Progenitor cell of endocrine pancreas (in vitro differentiated cells): ENCODE measurements around the gene SLMAP. TPM values are rescaled to one million over a fixed set of nuclear protein-coding genes. Genes with fewer than 3 reads are reported as not detected.

ENCODE experiments used
- DNase-seq: peaks from one replicate; pipeline ENCODE4 v3.0.0; 2021; ENCODE audit warnings: low spot score; ENCODE audit not compliant: unreplicated experiment
- H3K27ac Mint-ChIP-seq: 2 replicates; pipeline ENCODE4 v1.8.0; 2021; ENCODE audit warnings: mild to moderate bottlenecking, moderate library complexity, mixed read lengths
- H3K27me3 Mint-ChIP-seq: 2 replicates; pipeline ENCODE4 v1.8.0; 2021; ENCODE audit warnings: mixed read lengths
- H3K36me3 Mint-ChIP-seq: 2 replicates; pipeline ENCODE4 v1.8.0; 2022; ENCODE audit warnings: mixed read lengths; ENCODE audit not compliant: insufficient read depth
- H3K4me1 Mint-ChIP-seq: 2 replicates; pipeline ENCODE4 v1.8.0; 2021; ENCODE audit warnings: low read depth, mixed read lengths
- H3K4me3 Mint-ChIP-seq: 2 replicates; pipeline ENCODE4 v1.8.0; 2021; ENCODE audit warnings: low read depth, mild to moderate bottlenecking, moderate library complexity, mixed read lengths
- H3K9me3 Mint-ChIP-seq: 2 replicates; pipeline ENCODE4 v1.8.0; 2021; ENCODE audit warnings: low read depth, mixed read lengths
- total RNA-seq: library from RNA; stranded (reverse); gene quantifications from 2 replicates; pipeline ENCODE4 v1.2.1, GENCODE V29; 2021
- TF ChIP-seq, protein P1 (sequence below): fragments of 200-600 bp; sonication (generic); IDR thresholded peaks from one replicate; pipeline ENCODE4 v1.5.0; 2021; ENCODE audit warnings: antibody characterized with exemption, mild to moderate bottlenecking; ENCODE audit not compliant: unreplicated experiment

The SLMAP gene
- total RNA-seq, 1 donor from 2014 or later: 65.8 TPM

DNA sequence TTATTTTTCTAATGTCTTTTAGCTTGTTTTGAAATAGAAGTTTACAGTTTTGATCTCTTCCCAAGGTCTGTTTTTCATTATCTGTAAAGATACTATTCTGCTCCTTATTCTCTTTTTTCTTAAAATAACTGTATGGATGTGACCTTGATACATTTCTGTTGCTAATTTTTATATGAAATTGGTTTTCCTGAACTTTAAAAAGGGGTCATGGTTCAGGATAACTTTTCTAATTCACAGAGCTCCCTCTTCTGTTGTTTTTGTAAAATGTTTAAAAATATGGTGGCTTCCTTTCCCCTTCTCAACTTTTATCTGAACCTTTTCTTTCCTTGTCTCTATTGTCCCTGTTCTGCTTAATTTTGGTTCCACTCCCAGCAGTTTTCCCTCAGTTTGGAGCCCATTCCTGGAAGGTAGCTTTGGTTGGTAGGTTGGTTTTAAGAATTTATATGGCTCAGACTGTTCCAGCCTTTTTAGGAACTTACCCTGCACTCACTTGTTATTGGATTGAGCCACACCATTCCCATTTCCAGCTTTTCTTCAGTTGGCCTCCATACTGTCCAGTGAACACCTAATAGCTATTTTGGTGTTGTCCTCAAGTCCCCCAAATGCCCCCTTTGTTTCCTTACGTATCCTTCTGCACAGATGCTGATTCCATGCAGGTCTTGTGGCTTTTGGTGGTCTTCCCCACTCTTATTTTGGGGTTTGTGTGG lies 70.3 kb downstream of the SLMAP start:
- Mint-ChIP-seq H3K27me3 (peaks cover 31% of the 10 kb centered on the region), H3K9me3 (no peaks in the 10 kb centered on the region), H3K27ac (peak overlapping the region; percentile 48), H3K36me3 (no peaks in the 10 kb centered on the region), H3K4me3 (no peak overlapping the region), H3K4me1 (peaks cover 26% of the 10 kb centered on the region)
- TF ChIP-seq, protein P1, sequence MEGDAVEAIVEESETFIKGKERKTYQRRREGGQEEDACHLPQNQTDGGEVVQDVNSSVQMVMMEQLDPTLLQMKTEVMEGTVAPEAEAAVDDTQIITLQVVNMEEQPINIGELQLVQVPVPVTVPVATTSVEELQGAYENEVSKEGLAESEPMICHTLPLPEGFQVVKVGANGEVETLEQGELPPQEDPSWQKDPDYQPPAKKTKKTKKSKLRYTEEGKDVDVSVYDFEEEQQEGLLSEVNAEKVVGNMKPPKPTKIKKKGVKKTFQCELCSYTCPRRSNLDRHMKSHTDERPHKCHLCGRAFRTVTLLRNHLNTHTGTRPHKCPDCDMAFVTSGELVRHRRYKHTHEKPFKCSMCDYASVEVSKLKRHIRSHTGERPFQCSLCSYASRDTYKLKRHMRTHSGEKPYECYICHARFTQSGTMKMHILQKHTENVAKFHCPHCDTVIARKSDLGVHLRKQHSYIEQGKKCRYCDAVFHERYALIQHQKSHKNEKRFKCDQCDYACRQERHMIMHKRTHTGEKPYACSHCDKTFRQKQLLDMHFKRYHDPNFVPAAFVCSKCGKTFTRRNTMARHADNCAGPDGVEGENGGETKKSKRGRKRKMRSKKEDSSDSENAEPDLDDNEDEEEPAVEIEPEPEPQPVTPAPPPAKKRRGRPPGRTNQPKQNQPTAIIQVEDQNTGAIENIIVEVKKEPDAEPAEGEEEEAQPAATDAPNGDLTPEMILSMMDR: no peak
- DNase-seq: no peak

DNA sequence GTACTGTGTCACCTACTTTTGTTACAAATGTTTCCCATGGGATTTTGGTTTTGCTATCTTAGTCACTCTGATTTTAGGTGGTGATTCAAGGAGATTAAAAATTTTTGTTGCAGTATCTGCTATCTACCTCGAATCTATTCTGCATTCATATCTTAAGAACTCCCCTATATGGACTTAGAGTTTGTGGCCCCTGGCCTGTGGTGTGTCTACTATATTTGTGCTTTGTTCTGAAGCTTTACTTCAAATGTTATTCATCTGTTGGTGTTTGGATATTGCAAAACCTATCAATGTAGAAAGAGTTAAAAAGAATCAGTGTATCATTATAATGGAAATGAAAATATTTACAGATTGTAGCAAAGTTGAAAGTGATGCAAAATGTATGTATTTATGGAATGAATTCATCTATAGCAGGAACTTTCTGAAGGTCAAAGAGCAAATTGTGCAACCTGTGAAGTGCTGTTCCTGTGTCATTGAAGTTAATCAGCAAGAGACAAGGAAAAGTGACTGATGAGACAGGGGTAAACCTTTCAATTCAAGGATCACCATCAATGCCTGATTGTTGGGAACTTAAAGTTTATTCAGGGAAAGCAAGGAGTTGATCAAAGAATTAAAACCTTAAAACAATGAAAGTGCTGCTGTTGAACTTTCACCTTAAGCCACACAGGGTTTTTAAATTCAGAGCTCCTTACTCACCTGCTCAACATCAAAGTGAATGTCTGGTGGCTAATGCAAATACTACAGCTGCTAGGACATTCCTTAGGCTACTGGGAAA lies 71.0 kb downstream of the SLMAP start:
- Mint-ChIP-seq H3K9me3 (no peaks in the 10 kb centered on the region), H3K36me3 (peaks cover 5% of the 10 kb centered on the region), H3K4me1 (peaks cover 23% of the 10 kb centered on the region), H3K27ac (peak overlapping the region; percentile 48), H3K27me3 (peaks cover 27% of the 10 kb centered on the region), H3K4me3 (no peak overlapping the region)
- TF ChIP-seq, protein P1: no peak
- DNase-seq: no peak

DNA sequence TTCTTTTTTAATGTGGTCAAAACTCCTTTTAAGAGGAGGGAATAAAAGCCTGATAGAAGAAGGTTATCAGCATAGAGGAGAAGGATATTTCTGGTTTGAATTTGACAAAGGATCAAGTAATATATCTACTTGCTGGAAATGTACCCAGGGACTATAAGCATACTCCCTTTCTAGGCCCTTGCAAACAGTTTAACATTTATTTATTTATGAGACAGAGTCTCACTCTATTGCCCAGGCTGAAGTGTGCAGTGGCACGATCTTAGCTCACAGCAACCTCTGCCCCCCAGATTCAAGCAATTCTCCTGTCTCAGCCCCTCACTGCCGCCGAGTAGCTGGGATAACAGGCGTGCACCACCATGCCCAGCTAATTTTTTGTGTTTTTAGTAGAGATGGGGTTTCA lies 71.6 kb downstream of the SLMAP start:
- Mint-ChIP-seq H3K36me3 (peaks cover 10% of the 10 kb centered on the region), H3K27ac (peak overlapping the region; percentile 69), H3K4me1 (peaks cover 23% of the 10 kb centered on the region), H3K27me3 (peaks cover 27% of the 10 kb centered on the region), H3K4me3 (no peak overlapping the region), H3K9me3 (no peaks in the 10 kb centered on the region)
- DNase-seq: no peak
- TF ChIP-seq, protein P1: no peak

DNA sequence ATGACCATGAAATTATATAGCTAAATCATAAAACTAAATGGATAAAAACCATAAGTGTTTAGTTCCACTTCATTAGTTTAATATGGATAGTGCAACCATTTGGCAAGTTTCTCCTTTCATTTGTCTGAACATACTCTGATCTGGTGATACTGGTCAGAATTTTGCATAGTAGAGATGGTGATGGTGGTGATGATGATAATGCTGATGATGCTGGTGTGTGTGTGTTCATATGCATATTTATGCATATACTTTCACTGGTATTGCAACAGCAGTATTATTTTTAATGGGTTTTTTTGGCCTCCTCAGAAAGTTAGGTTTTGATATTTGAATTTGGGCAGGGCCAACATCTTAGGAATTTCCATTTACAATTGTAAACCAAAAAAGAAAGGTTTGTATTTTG lies 76.4 kb downstream of the SLMAP start:
- DNase-seq: no peak
- Mint-ChIP-seq H3K36me3 (peaks cover 16% of the 10 kb centered on the region), H3K4me3 (no peak overlapping the region), H3K27ac (no peak overlapping the region), H3K4me1 (peaks cover 12% of the 10 kb centered on the region), H3K9me3 (no peaks in the 10 kb centered on the region), H3K27me3 (peaks cover 5% of the 10 kb centered on the region)
- TF ChIP-seq, protein P1: no peak

DNA sequence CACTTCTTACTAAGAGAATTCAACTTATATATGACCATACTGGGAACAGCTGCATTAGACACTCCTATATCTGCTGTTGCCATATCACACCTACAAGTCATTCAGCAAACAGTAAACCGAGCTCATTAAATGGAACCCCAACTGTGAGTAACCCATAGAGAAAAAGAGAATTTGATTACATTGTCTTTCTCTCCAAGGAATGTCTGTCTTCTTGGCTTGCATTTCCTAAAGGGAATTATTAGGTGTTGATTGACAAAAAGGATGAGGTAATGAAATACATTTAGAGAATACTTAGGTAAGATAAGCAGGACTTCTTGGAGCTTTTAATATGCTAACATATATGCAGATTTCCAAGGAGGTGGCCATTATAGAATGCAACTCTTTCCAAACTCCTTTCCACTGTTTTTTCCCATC lies 76.8 kb downstream of the SLMAP start:
- Mint-ChIP-seq H3K4me3 (no peak overlapping the region), H3K4me1 (peaks cover 8% of the 10 kb centered on the region), H3K9me3 (no peaks in the 10 kb centered on the region), H3K36me3 (peaks cover 16% of the 10 kb centered on the region), H3K27ac (no peak overlapping the region), H3K27me3 (peaks cover 5% of the 10 kb centered on the region)
- no peak for DNase-seq
- TF ChIP-seq, protein P1: no peak
